Calu3 (cell line): ENCODE data around the gene NDUFB7. TPM values are rescaled to one million over a fixed set of nuclear protein-coding genes. Genes with fewer than 3 reads are reported as not detected.

Experiments
- BruUV-seq: library from RNA; stranded (reverse); fragments of 400-500 nt; replicated peaks from 2 replicates; lab custom pipeline; 2021; lab: Mats Ljungman, UMichigan
- CTCF ChIA-PET: fragments of 300-600 bp; sonication (Branson Sonifier 250); formaldehyde crosslinking; loops from one replicate; lab custom pipeline; 2022; ENCODE audit warnings: antibody characterized with exemption; lab: Charles Lee
- DNase-seq: peaks from one replicate; pipeline ENCODE4 v3.0.0; 2022
- H3K27ac Mint-ChIP-seq: one replicate; pipeline ENCODE4 v1.8.0; 2022; ENCODE audit warnings: mixed read lengths; ENCODE audit not compliant: unreplicated experiment
- H3K27me3 Mint-ChIP-seq: one replicate; pipeline ENCODE4 v1.8.0; 2022; ENCODE audit warnings: mixed read lengths; ENCODE audit not compliant: unreplicated experiment
- H3K36me3 Mint-ChIP-seq: one replicate; pipeline ENCODE4 v1.8.0; 2022; ENCODE audit warnings: mild to moderate bottlenecking, moderate library complexity, mixed read lengths; ENCODE audit not compliant: insufficient read depth, unreplicated experiment
- H3K4me1 Mint-ChIP-seq: one replicate; pipeline ENCODE4 v1.8.0; 2022; ENCODE audit warnings: mild to moderate bottlenecking, low read depth, mixed read lengths; ENCODE audit not compliant: unreplicated experiment
- H3K4me3 Mint-ChIP-seq: one replicate; pipeline ENCODE4 v1.8.0; 2022; ENCODE audit warnings: mild to moderate bottlenecking, low read depth, moderate library complexity, mixed read lengths; ENCODE audit not compliant: unreplicated experiment
- H3K9me3 Mint-ChIP-seq: one replicate; pipeline ENCODE4 v1.8.0; 2022; ENCODE audit warnings: low read depth, mixed read lengths; ENCODE audit not compliant: unreplicated experiment
- intact Hi-C: fragments of 100-400 bp; cut with micrococcal nuclease; formaldehyde crosslinking; loops from one replicate; pipeline ENCODE4 v1.10.0; 2022; ENCODE audit not compliant: unreplicated experiment
- total RNA-seq: library from RNA; stranded (reverse); gene quantifications from 2 replicates; pipeline ENCODE4 v1.2.3, GENCODE V29; 2022
- TF ChIP-seq, protein P1 (sequence below): fragments of 200-600 bp; IDR thresholded peaks from one replicate; pipeline ENCODE4 v1.8.0; 2022; ENCODE audit warnings: antibody characterized with exemption; ENCODE audit not compliant: unreplicated experiment

Gene NDUFB7
- total RNA-seq, 1 experiment from 2014 or later, result 107 TPM

DNA sequence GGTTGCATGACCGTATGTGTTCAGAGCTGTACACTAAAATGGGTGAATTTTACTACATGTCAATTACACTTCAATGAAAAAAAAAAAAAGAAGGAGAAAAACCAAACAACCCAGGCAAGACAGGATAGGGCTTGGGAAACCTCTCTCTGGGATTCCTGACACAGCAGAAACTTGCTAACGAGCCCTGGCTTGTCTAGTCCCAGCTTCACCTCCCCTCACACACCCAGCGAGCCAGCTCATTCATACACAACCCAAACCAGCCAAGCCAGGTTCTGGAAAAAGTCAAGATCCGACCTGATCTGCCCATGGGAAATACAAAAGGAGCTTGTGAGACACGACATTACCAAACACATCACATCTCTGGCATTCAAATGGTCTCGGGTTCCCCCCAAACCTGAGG lies 46.1 kb downstream of the NDUFB7 start:
- CTCF ChIA-PET, result no interaction called here
- intact Hi-C loops, result no loop called here
- peaks cover 11% of the 10 kb centered on the region for H3K4me1 Mint-ChIP-seq
- H3K36me3 Mint-ChIP-seq, result peaks cover 15% of the 10 kb centered on the region
- BruUV-seq, result no TSS peak
- no peak overlapping the region for H3K27ac Mint-ChIP-seq
- no peaks in the 10 kb centered on the region for H3K9me3 Mint-ChIP-seq
- TF ChIP-seq, protein P1, sequence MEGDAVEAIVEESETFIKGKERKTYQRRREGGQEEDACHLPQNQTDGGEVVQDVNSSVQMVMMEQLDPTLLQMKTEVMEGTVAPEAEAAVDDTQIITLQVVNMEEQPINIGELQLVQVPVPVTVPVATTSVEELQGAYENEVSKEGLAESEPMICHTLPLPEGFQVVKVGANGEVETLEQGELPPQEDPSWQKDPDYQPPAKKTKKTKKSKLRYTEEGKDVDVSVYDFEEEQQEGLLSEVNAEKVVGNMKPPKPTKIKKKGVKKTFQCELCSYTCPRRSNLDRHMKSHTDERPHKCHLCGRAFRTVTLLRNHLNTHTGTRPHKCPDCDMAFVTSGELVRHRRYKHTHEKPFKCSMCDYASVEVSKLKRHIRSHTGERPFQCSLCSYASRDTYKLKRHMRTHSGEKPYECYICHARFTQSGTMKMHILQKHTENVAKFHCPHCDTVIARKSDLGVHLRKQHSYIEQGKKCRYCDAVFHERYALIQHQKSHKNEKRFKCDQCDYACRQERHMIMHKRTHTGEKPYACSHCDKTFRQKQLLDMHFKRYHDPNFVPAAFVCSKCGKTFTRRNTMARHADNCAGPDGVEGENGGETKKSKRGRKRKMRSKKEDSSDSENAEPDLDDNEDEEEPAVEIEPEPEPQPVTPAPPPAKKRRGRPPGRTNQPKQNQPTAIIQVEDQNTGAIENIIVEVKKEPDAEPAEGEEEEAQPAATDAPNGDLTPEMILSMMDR, result no peak
- no peaks in the 10 kb centered on the region for H3K27me3 Mint-ChIP-seq
- no peak overlapping the region for H3K4me3 Mint-ChIP-seq
- DNase-seq, result no peak

GRCh38 chr19:14520543-14520942 lies 51.3 kb downstream of the NDUFB7 start:
- no peaks in the 10 kb centered on the region for H3K9me3 Mint-ChIP-seq
- H3K4me1 Mint-ChIP-seq, result peaks cover 19% of the 10 kb centered on the region
- peak overlapping the region; percentile 89 for H3K27ac Mint-ChIP-seq
- H3K4me3 Mint-ChIP-seq, result no peak overlapping the region
- CTCF ChIA-PET, result no interaction called here
- no peak for DNase-seq
- peaks cover 45% of the 10 kb centered on the region for H3K36me3 Mint-ChIP-seq
- TF ChIP-seq, protein P1, result no peak
- intact Hi-C loops, result loop anchor here (1.0 kb wide), 1 partner anchor 9 kb away; the partner anchor contains the start of gene TECR
- no TSS peak for BruUV-seq
- no peaks in the 10 kb centered on the region for H3K27me3 Mint-ChIP-seq

GRCh38 chr19:14519860-14520407 lies 51.9 kb downstream of the NDUFB7 start:
- peak overlapping the region; percentile 89 for H3K27ac Mint-ChIP-seq

GRCh38 chr19:14519245-14519859 lies 52.5 kb downstream of the NDUFB7 start:
- Mint-ChIP-seq H3K4me3 (peak overlapping the region; percentile 15), H3K27me3 (no peaks in the 10 kb centered on the region), H3K9me3 (no peaks in the 10 kb centered on the region), H3K27ac (peak overlapping the region; percentile 89), H3K36me3 (peaks cover 57% of the 10 kb centered on the region), H3K4me1 (peaks cover 31% of the 10 kb centered on the region)
- intact Hi-C loops, result no loop called here
- DNase-seq, result no peak
- TF ChIP-seq, protein P1, result no peak
- CTCF ChIA-PET, result interaction anchor here (0.5 to 0.6 kb wide), 2 partner anchors 88 to 309 kb away, joined by 5 to 6 read pairs; no protein-coding TSS in a partner anchor
- BruUV-seq, result no TSS peak

More at GRCh38 chr19:14519860-14520407, 51.9 kb downstream of the NDUFB7 start:
- intact Hi-C loops, result loop anchor here (1.0 kb wide), 1 partner anchor 9 kb away; the partner anchor contains the start of gene TECR
- Mint-ChIP-seq H3K36me3 (peaks cover 52% of the 10 kb centered on the region), H3K4me3 (peak overlapping the region; percentile 15), H3K9me3 (no peaks in the 10 kb centered on the region), H3K4me1 (peaks cover 26% of the 10 kb centered on the region), H3K27me3 (no peaks in the 10 kb centered on the region)
- BruUV-seq, result no TSS peak
- DNase-seq, result peak; percentile 67
- CTCF ChIA-PET, result interaction anchor here (0.5 to 0.6 kb wide), 4 partner anchors 9 to 309 kb away, joined by 5 to 6 read pairs (median 5); no protein-coding TSS in a partner anchor
- TF ChIP-seq, protein P1, result no peak
